ENCODE measurements around the gene OR1D5. TPM values are rescaled to one million over a fixed set of nuclear protein-coding genes. Genes with fewer than 3 reads are reported as not detected.
"Not testable (repeated sequence)": the region's sequence is repeated elsewhere in the genome, so short reads cannot be mapped to it uniquely, and the experiment has no call there.

OR1D5 gene, protein sequence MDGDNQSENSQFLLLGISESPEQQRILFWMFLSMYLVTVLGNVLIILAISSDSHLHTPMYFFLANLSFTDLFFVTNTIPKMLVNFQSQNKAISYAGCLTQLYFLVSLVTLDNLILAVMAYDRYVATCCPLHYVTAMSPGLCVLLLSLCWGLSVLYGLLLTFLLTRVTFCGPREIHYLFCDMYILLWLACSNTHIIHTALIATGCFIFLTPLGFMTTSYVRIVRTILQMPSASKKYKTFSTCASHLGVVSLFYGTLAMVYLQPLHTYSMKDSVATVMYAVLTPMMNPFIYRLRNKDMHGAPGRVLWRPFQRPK
- not detected for total RNA-seq

DNA sequence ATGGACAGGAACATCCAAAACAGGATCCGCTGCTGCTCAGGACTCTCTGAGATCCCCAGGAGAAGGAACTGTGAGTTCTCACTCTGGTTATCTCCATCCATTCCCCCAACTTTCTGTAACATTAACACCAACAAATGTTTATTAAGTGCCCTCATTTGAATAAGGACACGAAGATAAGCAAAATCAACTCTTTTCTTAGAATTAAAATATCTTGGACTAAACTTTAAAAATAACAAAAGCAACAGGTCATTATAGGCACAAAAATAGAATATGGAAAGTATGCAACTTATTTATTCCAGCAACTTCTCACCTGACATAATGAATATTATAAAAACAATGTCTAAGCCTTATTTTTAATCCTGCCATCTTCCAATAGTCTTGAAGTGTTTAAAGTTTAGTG is at the start of gene OR1D5:
OR1D5 (minus strand) TSS at position 101 of the 400 bp plus-strand sequence; CDS start at position 101, 0 bp downstream.
- intact Hi-C loops (cut with DNase I; ENCODE audit: low total_unique reads); DNase-seq (ENCODE audit: low spot score in 2 of 2); H3K4me3 ChIP-seq (ENCODE audit: low read depth, poor library complexity, severe bottlenecking): not testable (repeated sequence)
- 60 to 80% methylated on average over 1 of the region's 2 CpGs for WGBS, 2 donors

DNA sequence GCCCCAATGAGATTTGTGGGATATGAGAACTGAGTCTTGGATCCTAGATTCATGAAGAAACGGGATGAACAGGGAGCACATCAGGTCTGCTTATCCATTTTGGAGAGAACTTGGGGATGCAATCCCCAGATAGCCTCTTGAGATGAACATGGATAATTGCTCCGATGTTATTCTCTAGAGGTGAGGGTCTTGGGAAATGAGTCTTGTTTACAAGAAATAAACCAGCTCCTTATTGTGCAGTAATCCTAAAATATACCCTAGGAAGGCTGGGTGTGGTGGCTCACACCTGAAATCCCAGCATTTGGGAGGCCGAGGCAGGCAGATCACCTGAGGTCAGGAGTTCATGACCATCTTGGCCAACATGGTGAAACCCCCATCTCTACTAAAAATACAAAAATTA is 40.9 kb upstream of the OR1D5 start, which contains the start of gene OR1D2:
OR1D2 (minus strand) TSS at position 101 of the 400 bp plus-strand sequence. CDS start 11,426 bp downstream, outside the sequence.
- TF ChIP-seq, protein P1, sequence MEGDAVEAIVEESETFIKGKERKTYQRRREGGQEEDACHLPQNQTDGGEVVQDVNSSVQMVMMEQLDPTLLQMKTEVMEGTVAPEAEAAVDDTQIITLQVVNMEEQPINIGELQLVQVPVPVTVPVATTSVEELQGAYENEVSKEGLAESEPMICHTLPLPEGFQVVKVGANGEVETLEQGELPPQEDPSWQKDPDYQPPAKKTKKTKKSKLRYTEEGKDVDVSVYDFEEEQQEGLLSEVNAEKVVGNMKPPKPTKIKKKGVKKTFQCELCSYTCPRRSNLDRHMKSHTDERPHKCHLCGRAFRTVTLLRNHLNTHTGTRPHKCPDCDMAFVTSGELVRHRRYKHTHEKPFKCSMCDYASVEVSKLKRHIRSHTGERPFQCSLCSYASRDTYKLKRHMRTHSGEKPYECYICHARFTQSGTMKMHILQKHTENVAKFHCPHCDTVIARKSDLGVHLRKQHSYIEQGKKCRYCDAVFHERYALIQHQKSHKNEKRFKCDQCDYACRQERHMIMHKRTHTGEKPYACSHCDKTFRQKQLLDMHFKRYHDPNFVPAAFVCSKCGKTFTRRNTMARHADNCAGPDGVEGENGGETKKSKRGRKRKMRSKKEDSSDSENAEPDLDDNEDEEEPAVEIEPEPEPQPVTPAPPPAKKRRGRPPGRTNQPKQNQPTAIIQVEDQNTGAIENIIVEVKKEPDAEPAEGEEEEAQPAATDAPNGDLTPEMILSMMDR (IDR thresholded peaks at IDR 0.05), result no peak
- TF ChIP-seq POLR2A (IDR thresholded peaks at IDR 0.05), result no peak

DNA sequence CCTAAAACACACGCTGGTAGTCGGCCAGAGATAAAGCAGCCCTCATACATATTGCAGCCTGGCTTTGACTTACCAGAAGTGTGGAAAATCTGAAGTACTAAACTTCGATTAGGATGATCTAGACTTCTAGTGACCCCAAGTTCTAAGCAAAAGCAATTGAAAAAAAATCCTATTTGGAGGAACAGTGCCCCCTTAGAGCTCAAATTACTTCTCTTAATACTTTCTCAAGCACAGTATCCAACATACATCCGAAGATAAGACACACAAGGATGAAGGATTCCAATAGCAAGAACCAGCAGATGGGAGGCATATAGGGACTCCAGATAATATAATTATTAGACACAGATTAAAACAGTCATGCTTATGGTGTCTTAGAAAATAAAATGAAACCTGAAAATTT is 10.4 kb upstream of the OR1D5 start:
- DNase-seq (ENCODE audit: low spot score in 2 of 2); intact Hi-C loops (cut with DNase I; ENCODE audit: low total_unique reads); H3K4me3 ChIP-seq (ENCODE audit: low read depth, poor library complexity, severe bottlenecking): not testable (repeated sequence)
- WGBS, 2 donors, result 81 to 85% methylated on average over 4 of the region's 4 CpGs

More for the DNA sequence above, 40.9 kb upstream of the OR1D5 start, which contains the start of gene OR1D2:
- WGBS, 2 donors, result 58 to 83% methylated on average over 3 of the region's 3 CpGs
- intact Hi-C loops (cut with DNase I; ENCODE audit: low total_unique reads), result no loop called here
- no peak for DNase-seq (ENCODE audit: low spot score in 2 of 2)
- no peak within 1 kb of the TSS for H3K4me3 ChIP-seq (ENCODE audit: low read depth, poor library complexity, severe bottlenecking)

DNA sequence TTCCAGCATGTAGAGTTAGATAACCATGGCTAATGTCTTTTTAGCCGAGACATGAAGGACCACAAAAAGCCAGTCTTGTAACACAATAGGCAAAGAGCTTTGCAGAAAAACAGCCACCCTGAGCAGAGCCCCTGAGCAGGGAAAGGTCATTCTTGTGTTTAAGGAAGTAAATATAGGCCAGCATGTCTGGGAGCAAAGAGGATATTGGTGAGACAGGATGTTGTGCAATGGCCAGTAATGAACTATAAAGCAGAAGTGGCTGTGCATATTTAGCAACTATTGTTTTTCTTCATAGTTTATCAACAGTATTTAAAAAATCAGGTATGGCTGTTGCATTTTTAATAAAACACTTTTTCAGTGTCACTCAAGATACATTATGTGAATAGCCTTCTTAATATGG is 1.8 kb upstream of the OR1D5 start:
- WGBS, 2 donors, result 58% methylated on average over 1 of the region's 1 CpG; no CpG with 5 or more reads in 1 of the 2 donors
- intact Hi-C loops (cut with DNase I; ENCODE audit: low total_unique reads); DNase-seq (ENCODE audit: low spot score in 2 of 2); H3K4me3 ChIP-seq (ENCODE audit: low read depth, poor library complexity, severe bottlenecking): not testable (repeated sequence)

DNA sequence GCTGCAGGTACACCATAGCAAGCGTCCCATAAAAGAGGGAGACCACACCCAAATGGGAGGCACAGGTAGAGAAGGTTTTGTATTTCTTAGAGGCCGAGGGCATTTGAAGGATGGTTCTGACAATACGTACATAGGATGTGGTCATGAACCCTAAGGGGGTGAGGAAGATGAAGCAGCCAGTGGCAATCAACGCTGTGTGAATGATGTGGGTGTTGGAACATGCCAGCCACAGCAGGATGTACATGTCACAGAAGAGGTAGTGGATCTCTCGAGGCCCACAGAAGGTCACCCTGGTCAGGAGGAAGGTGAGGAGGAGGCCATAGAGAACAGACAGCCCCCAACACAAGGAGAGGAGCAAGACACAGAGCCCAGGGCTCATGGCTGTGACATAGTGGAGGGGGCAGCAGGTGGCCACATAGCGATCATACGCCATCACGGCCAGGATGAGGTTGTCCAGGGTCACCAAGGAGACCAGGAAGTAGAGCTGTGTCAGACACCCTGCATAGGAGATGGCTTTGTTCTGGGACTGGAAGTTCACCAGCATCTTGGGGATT is 506 bp downstream of the OR1D5 start:
- WGBS, 2 donors, result 84 to 90% methylated on average over 8 of the region's 8 CpGs
- DNase-seq (ENCODE audit: low spot score in 2 of 2); intact Hi-C loops (cut with DNase I; ENCODE audit: low total_unique reads): not testable (repeated sequence)

DNA sequence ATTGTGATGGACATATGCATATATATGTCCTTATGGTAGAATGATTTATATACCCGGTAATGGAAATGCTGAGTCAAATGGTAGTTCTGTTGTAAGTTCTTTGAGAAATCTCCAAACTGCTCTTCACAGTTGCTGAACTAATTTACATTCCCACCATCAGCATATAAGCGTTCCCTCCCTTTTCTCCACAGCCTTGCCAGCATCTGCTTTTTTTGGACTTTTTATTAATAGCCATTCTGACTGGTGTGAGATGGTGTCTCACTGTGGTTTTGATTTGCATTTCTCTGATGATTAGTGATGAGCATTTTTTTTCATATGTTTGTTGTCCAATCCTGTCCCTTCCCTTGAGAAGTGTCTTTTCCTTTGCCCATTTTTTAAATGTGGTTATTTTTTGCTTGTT is 8.5 kb downstream of the OR1D5 start:
- intact Hi-C loops (cut with DNase I; ENCODE audit: low total_unique reads); H3K4me3 ChIP-seq (ENCODE audit: low read depth, poor library complexity, severe bottlenecking); DNase-seq (ENCODE audit: low spot score in 2 of 2): not testable (repeated sequence)
- 100% methylated on average over 1 of the region's 2 CpGs for WGBS, 2 donors

More for the DNA sequence above, 506 bp downstream of the OR1D5 start:
- H3K4me3 ChIP-seq (ENCODE audit: low read depth, poor library complexity, severe bottlenecking), result not testable (repeated sequence)

DNA sequence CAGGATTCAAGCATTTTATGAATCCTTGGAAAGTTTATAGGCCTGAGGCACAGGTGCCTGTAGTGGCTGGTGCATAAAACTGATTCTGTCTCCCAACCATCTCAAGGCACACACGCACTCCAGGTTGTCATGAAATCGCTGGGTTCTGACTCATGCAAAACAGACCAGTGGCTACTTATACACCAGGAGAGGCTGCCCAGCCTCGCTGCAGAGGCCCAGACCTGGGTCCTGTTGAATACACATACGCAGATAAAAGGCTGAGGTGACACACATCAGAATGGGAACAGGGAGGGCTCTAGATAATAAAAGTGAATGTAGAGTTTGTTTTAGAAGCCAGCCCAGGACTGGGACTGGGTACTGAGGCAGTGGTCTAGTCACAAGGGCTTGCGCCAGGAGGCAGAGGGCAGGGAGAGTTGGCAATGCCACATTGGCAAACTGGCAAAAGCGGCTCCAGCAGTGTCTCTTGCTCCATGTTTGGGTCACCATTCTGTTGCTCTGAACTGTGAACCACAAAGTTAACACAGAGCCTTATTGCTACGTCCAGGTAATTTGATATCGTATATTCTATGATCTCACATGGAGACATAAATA is 13.6 kb downstream of the OR1D5 start:
- DNase-seq (ENCODE audit: low spot score in 2 of 2), result peak in 1 of 2 donors; percentile 56
- intact Hi-C loops (cut with DNase I; ENCODE audit: low total_unique reads), result no loop called here
- 84 to 87% methylated on average over 8 of the region's 8 CpGs for WGBS, 2 donors
- TF ChIP-seq, protein P1 (IDR thresholded peaks at IDR 0.05), result no peak
- TF ChIP-seq POLR2A (IDR thresholded peaks at IDR 0.05), result no peak
- H3K4me3 ChIP-seq (ENCODE audit: low read depth, poor library complexity, severe bottlenecking), result no peak overlapping the region

DNA sequence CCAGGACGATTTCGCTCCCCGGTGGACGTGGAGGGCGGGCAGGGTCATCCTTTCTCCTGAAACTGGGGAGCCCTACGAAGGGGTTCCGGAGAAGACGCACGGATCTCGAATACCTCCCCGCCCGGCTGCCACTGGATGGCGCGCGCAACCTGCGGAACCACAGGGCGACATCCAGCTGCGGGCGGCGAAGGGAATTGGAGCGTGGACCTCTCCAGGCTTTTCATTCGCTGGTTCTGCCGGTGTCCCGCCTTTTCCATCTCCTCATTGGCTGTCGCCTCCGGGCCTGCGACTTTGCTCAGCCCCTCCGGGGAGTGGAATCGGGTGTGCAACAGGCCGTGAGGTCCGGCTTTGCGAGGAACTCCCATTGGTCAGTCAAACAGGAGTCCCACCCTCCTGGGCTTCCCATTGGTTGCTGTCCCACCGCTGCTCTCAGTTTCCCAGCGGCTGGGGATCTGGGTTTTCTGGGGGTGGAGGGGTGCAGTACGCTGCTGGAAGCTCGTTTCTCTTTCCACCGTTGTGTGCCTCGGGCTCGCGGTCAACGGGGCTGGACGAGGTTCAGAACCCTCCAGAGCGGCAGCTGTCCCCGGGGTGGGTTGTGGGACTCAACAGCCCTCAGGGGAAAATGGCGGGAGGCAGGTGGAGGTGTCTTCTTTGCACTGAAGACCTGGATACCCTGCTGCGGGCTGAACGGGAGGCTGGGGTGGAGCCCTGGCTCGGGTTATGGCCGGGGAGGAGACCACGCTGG is 14.5 kb downstream of the OR1D5 start:
- 1% methylated on average over 37 to 39 of the region's 50 CpGs for WGBS, 2 donors
- peak; percentile 97 to 99 for DNase-seq (ENCODE audit: low spot score in 2 of 2)
- H3K4me3 ChIP-seq (ENCODE audit: low read depth, poor library complexity, severe bottlenecking), result peak overlapping the region; percentile 72
- intact Hi-C loops (cut with DNase I; ENCODE audit: low total_unique reads), result no loop called here
- TF ChIP-seq POLR2A (IDR thresholded peaks at IDR 0.05), result no peak
- TF ChIP-seq, protein P1 (IDR thresholded peaks at IDR 0.05), result peak in 1 of 3 donors; percentile 59
